HepG2 (cell line): ENCODE results near the gene SEMA3B. TPM values are rescaled to one million over a fixed set of nuclear protein-coding genes. Genes with fewer than 3 reads are reported as not detected.

Source experiments
- ATF1 ChIP-seq: IDR thresholded peaks from 2 replicates; pipeline ENCODE4 v1.6.1; 2016; ENCODE audit warnings: mild to moderate bottlenecking, control low read depth
- CEBPZ ChIP-seq: IDR thresholded peaks from 2 replicates; pipeline ENCODE4 v1.6.1; 2012; ENCODE audit warnings: low read length, improper control_type of control experiment
- GATAD2A ChIP-seq: IDR thresholded peaks from 2 replicates; pipeline ENCODE4 v1.6.1; 2016
- HOXA7 ChIP-seq: sonication (generic); formaldehyde crosslinking; IDR thresholded peaks from 2 replicates; pipeline ENCODE4 v1.8.1; 2022; ENCODE audit warnings: mild to moderate bottlenecking, missing genetic modification reagents, moderate library complexity
- JUND ChIP-seq: sonication (generic); formaldehyde crosslinking; IDR thresholded peaks from 2 replicates; pipeline ENCODE4 v1.8.0; 2022; ENCODE audit warnings: mild to moderate bottlenecking, missing genetic modification reagents
- KLF16 ChIP-seq, 2 experiments: sonication (generic) in 1 of 2; formaldehyde crosslinking in 1 of 2; IDR thresholded peaks; 2 replicates each; pipeline versions ENCODE4 v1.6.1 to v1.8.0; 2016 to 2023; ENCODE audit warnings: missing genetic modification reagents in 2 of 2, missing compliant biosample characterization in 1 of 2
- MAZ ChIP-seq, 2 experiments: sonication (generic) in 1 of 2; formaldehyde crosslinking in 1 of 2; IDR thresholded peaks; 2 replicates each; pipeline versions ENCODE4 v1.5.0 to v1.6.1; 2012 to 2020; ENCODE audit warnings: low read depth in 2 of 2, mild to moderate bottlenecking in 2 of 2, borderline replicate concordance in 1 of 2, improper control_type of control experiment in 1 of 2, low read length in 1 of 2, missing genetic modification reagents in 1 of 2, moderate library complexity in 1 of 2
- PAX8 ChIP-seq: sonication (generic); formaldehyde crosslinking; IDR thresholded peaks from 2 replicates; pipeline ENCODE4 v1.8.0; 2022; ENCODE audit warnings: mild to moderate bottlenecking, missing genetic modification reagents, borderline replicate concordance
- PAXIP1 ChIP-seq: sonication (generic); formaldehyde crosslinking; conservative IDR thresholded peaks from 2 replicates; pipeline ENCODE4 v1.4.0; 2020; ENCODE audit warnings: mild to moderate bottlenecking, missing genetic modification reagents, moderate library complexity
- PLSCR1 ChIP-seq: sonication (generic); formaldehyde crosslinking; IDR thresholded peaks from 2 replicates; pipeline ENCODE4 v1.5.0; 2020; ENCODE audit warnings: missing genetic modification reagents, mild to moderate bottlenecking, borderline replicate concordance
- ZNF142 ChIP-seq: sonication (generic); formaldehyde crosslinking; IDR thresholded peaks from 2 replicates; pipeline ENCODE4 v1.4.0; 2020; ENCODE audit warnings: missing genetic modification reagents
- ZNF251 ChIP-seq: sonication (generic); formaldehyde crosslinking; IDR thresholded peaks from 2 replicates; pipeline ENCODE4 v1.9.0; 2021; ENCODE audit warnings: mild to moderate bottlenecking, missing genetic modification reagents
- ZNF777 ChIP-seq: sonication (generic); formaldehyde crosslinking; IDR thresholded peaks from 2 replicates; pipeline ENCODE4 v1.4.0; 2020; ENCODE audit warnings: missing genetic modification reagents
- ZSCAN31 ChIP-seq: sonication (generic); formaldehyde crosslinking; IDR thresholded peaks from 2 replicates; pipeline ENCODE4 v1.5.0; 2020; ENCODE audit warnings: low read depth, mild to moderate bottlenecking, missing genetic modification reagents
- polyA plus RNA-seq, 8 experiments: library from polyadenylated mRNA; depleted of rRNA in 3 of 8; stranded (reverse) in 7 of 8; unstranded in 1 of 8; fragments of >200 nt; fragmentation: Illumina TruSeq in 4 of 8; extraction: Trizol in 4 of 8; gene quantifications; 2 replicates each; pipeline versions ENCODE4 v1.2.1 to v1.2.3, GENCODE V29; 2011 to 2016; ENCODE audit warnings: low read depth in 4 of 8, missing spikeins in 1 of 8, mixed read lengths in 1 of 8; ENCODE audit not compliant: insufficient read depth in 1 of 8
- total RNA-seq, 5 experiments: library from RNA; depleted of rRNA; stranded (reverse); fragments of >200 nt; fragmentation: Illumina TruSeq; extraction: Trizol; gene quantifications; 2 replicates each; pipeline ENCODE4 v1.2.3, GENCODE V29; 2016; ENCODE audit warnings: low read depth in 1 of 5

Gene SEMA3B
- total and polyA plus RNA-seq, 2 of the 13 experiments (the other 11 are each of a cell fraction or from before 2014, with no cell fraction given) = 93.2 to 158 TPM

GRCh38 chr3:50221411-50222168, 47.4 kb upstream of the SEMA3B start (continued):
- TF ChIP-seq ZNF142 (no peak), HOXA7 (no peak), ATF1 (no peak), ZNF251 (CRISPR knock-in tag) (no peak), KLF16 (CRISPR knock-in tag; IDR thresholded peaks at IDR 0.05) (no peak; a peak in 1 of 4 replicates), PAXIP1 (CRISPR knock-in tag) (peak; percentile 66), PLSCR1 (no peak), JUND (CRISPR knock-in tag) (0 out of 2 replicates have a peak, but pooled peaks have one; percentile 26), PAX8 (no peak), CEBPZ (no peak), MAZ (IDR thresholded peaks at IDR 0.05; ENCODE audit: borderline replicate concordance, low read depth, low read length) (no peak; the same call in 1 of the 2 replicates), MAZ (CRISPR knock-in tag; IDR thresholded peaks at IDR 0.05; ENCODE audit: low read depth) (peak; percentile 59; the same call in 1 of the 2 replicates), ZNF777 (CRISPR knock-in tag) (no peak), GATAD2A (CRISPR knock-in tag) (peak; percentile 28; the same call in 1 of the 2 replicates), ZSCAN31 (peak; percentile 84)
